GM18867 (cell line): ENCODE results near the gene TBL1X.

Experiments used
- ATAC-seq: cut with Tn5 transposase; IDR thresholded peaks from one replicate; pipeline ENCODE4 v1.9.1; 2021; ENCODE audit warnings: mild to moderate bottlenecking, moderate library complexity; ENCODE audit not compliant: unreplicated experiment

The TBL1X gene

GRCh38 chrX:9658409-9658808 is 193.6 kb downstream of the TBL1X start:
- ATAC-seq: no peak

GRCh38 chrX:9659571-9660195 is 194.8 kb downstream of the TBL1X start:
- no peak for ATAC-seq

- ATAC-seq: no peak
Measured at GRCh38 chrX:9662148-9662547, 197.3 kb downstream of the TBL1X start.

- no peak for ATAC-seq
Measured at GRCh38 chrX:9663216-9663615, 198.4 kb downstream of the TBL1X start.

GRCh38 chrX:9664224-9664623 is 199.4 kb downstream of the TBL1X start:
- no peak for ATAC-seq

- no peak for ATAC-seq
Measured at GRCh38 chrX:9665113-9665512, 200.3 kb downstream of the TBL1X start.

GRCh38 chrX:9668537-9668936 is 203.7 kb downstream of the TBL1X start:
- ATAC-seq: no peak

- ATAC-seq: no peak
Measured at GRCh38 chrX:9670136-9670814, 205.4 kb downstream of the TBL1X start.

- ATAC-seq: no peak
Measured at GRCh38 chrX:9671998-9672397, 207.1 kb downstream of the TBL1X start.

- ATAC-seq: no peak
Measured at GRCh38 chrX:9676306-9676705, 211.4 kb downstream of the TBL1X start.

GRCh38 chrX:9676738-9677097 is 211.9 kb downstream of the TBL1X start:
- no peak for ATAC-seq

GRCh38 chrX:9677098-9677739 is 212.4 kb downstream of the TBL1X start:
- ATAC-seq: peak; percentile 97

- no peak for ATAC-seq
Measured at GRCh38 chrX:9678215-9678965, 213.5 kb downstream of the TBL1X start.

GRCh38 chrX:9681011-9681410 is 216.2 kb downstream of the TBL1X start:
- ATAC-seq: no peak

- no peak for ATAC-seq
Measured at GRCh38 chrX:9681422-9681821, 216.6 kb downstream of the TBL1X start.

GRCh38 chrX:9682456-9682855 is 217.6 kb downstream of the TBL1X start:
- ATAC-seq: no peak

- no peak for ATAC-seq
Measured at GRCh38 chrX:9682861-9683260, 218.0 kb downstream of the TBL1X start.

GRCh38 chrX:9683350-9683749 is 218.5 kb downstream of the TBL1X start:
- ATAC-seq: no peak

GRCh38 chrX:9687899-9688298 is 223.0 kb downstream of the TBL1X start:
- no peak for ATAC-seq

GRCh38 chrX:9688833-9689232 is 224.0 kb downstream of the TBL1X start:
- no peak for ATAC-seq

- no peak for ATAC-seq
Measured at GRCh38 chrX:9690046-9690445, 225.2 kb downstream of the TBL1X start.
